ENCODE measurements around the gene TP53BP1.
"Not testable (repeated sequence)": the region's sequence is repeated elsewhere in the genome, so short reads cannot be mapped to it uniquely, and the experiment has no call there.

The TP53BP1 gene

GRCh38 chr15:43410572-43411214 is 82.3 kb downstream of the TP53BP1 start:
- no peak for FAIRE-seq

GRCh38 chr15:43408789-43409188 is 84.2 kb downstream of the TP53BP1 start:
- FAIRE-seq: no peak

- FAIRE-seq: no peak
Observed at GRCh38 chr15:43406808-43407207, 86.1 kb downstream of the TP53BP1 start.

GRCh38 chr15:43406189-43406588 is 86.8 kb downstream of the TP53BP1 start:
- no peak for FAIRE-seq

GRCh38 chr15:43404130-43404529 is 88.8 kb downstream of the TP53BP1 start:
- FAIRE-seq: no peak

- FAIRE-seq: no peak
Observed at GRCh38 chr15:43403616-43404015, 89.3 kb downstream of the TP53BP1 start.

- no peak for FAIRE-seq
Observed at GRCh38 chr15:43402255-43402654, 90.7 kb downstream of the TP53BP1 start.

- FAIRE-seq: not testable (repeated sequence)
Observed at GRCh38 chr15:43393592-43393991, 99.4 kb downstream of the TP53BP1 start.

- FAIRE-seq: no peak
Observed at GRCh38 chr15:43390723-43391122, 102.2 kb downstream of the TP53BP1 start.

- no peak for FAIRE-seq
Observed at GRCh38 chr15:43383070-43383469, 109.9 kb downstream of the TP53BP1 start.

GRCh38 chr15:43382310-43382709 is 110.6 kb downstream of the TP53BP1 start:
- FAIRE-seq: no peak

GRCh38 chr15:43378601-43379000 is 114.4 kb downstream of the TP53BP1 start:
- FAIRE-seq: no peak

- no peak for FAIRE-seq
Observed at GRCh38 chr15:43376017-43376705, 116.8 kb downstream of the TP53BP1 start.

- no peak for FAIRE-seq
Observed at GRCh38 chr15:43370975-43371974, 121.7 kb downstream of the TP53BP1 start, which contains the start of the genes TUBGCP4 and ZSCAN29. Gene TUBGCP4 (plus strand): TSS chr15:43371101. CDS start chr15:43371355, 254 bp downstream. Gene ZSCAN29 (minus strand): TSS chr15:43371043. CDS start chr15:43369913, 1,130 bp downstream.

- no peak for FAIRE-seq
Observed at GRCh38 chr15:43370310-43370974, 122.5 kb downstream of the TP53BP1 start.

- FAIRE-seq: no peak
Observed at GRCh38 chr15:43361313-43361903, 131.5 kb downstream of the TP53BP1 start.

- FAIRE-seq: no peak
Observed at GRCh38 chr15:43360821-43361220, 132.1 kb downstream of the TP53BP1 start.

Measured in TTC549 (cell line).